ENCODE measurements around the gene DCPS.

The DCPS gene

DNA sequence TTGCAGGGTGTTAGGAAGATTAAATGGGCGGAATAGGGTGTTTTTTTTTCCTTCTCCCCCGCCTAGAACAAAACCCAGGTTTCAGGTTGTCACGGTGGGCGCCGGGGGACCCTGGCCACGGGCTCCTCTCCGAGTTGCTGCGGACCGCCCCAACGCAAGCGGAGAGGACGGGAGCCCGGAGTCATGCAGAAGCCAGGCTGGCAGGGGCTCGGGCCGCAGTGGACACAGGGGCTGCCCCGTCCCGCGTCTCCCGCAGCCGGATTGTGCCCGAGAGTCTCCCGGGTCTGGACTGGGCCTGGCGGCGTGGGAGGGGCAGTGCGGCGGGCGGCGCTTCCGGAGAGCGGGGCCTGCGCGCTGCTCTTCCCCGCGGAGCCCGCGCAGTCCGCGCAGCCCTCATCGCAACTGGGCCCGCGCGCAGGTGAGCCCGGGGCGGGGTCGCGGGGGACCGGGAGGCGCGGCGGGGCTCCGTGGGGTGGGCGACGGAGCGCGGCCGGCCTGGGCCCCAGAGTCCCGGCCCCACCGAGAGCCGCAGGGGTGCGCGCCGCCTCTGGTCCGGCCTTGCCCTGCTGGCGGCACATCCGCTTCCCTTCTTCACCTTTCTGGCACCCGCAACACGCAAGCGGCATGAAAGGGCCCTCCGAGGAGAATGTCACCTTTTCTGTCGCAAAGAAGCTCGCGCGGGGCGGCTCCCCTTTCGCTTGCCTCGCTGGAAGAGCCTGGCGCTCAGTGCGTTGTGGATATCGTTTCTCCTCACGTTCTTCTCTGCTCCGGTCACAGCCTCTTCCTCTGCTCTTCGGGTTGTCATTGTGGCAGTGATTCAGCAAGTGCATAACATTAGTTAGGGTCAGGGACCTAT lies 20.9 kb upstream of the DCPS start, which contains the start of gene TIRAP:
Gene TIRAP, plus strand, starts transcription at position 358 of the 856 bp plus-strand sequence. CDS start 7,802 bp downstream, outside the sequence.
- no peak for TF ChIP-seq FOXP2 (optimal IDR thresholded peaks at IDR 0.05; ENCODE audit: borderline replicate concordance, extremely low read depth, extremely low read length, insufficient read depth)
- peak; percentile 73; the same call in 1 of the 2 replicates for TF ChIP-seq TAF1 (IDR thresholded peaks at IDR 0.05; ENCODE audit: borderline replicate concordance, insufficient read depth, low read length)
- 0 out of 2 replicates have a peak, but pooled peaks have one; percentile 14 for TF ChIP-seq SIN3A (IDR thresholded peaks at IDR 0.05; ENCODE audit: borderline replicate concordance, insufficient read depth, low read length)
- TF ChIP-seq, protein P1, sequence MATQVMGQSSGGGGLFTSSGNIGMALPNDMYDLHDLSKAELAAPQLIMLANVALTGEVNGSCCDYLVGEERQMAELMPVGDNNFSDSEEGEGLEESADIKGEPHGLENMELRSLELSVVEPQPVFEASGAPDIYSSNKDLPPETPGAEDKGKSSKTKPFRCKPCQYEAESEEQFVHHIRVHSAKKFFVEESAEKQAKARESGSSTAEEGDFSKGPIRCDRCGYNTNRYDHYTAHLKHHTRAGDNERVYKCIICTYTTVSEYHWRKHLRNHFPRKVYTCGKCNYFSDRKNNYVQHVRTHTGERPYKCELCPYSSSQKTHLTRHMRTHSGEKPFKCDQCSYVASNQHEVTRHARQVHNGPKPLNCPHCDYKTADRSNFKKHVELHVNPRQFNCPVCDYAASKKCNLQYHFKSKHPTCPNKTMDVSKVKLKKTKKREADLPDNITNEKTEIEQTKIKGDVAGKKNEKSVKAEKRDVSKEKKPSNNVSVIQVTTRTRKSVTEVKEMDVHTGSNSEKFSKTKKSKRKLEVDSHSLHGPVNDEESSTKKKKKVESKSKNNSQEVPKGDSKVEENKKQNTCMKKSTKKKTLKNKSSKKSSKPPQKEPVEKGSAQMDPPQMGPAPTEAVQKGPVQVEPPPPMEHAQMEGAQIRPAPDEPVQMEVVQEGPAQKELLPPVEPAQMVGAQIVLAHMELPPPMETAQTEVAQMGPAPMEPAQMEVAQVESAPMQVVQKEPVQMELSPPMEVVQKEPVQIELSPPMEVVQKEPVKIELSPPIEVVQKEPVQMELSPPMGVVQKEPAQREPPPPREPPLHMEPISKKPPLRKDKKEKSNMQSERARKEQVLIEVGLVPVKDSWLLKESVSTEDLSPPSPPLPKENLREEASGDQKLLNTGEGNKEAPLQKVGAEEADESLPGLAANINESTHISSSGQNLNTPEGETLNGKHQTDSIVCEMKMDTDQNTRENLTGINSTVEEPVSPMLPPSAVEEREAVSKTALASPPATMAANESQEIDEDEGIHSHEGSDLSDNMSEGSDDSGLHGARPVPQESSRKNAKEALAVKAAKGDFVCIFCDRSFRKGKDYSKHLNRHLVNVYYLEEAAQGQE (IDR thresholded peaks at IDR 0.05; ENCODE audit: insufficient read depth in 1 of 2, low read depth in 2 of 2, low read length in 2 of 2) = no peak; a peak in 1 of 4 replicates
- peak; percentile 70 for TF ChIP-seq POLR2AphosphoS5 (IDR thresholded peaks at IDR 0.05; ENCODE audit: low read depth, low read length)

DNA sequence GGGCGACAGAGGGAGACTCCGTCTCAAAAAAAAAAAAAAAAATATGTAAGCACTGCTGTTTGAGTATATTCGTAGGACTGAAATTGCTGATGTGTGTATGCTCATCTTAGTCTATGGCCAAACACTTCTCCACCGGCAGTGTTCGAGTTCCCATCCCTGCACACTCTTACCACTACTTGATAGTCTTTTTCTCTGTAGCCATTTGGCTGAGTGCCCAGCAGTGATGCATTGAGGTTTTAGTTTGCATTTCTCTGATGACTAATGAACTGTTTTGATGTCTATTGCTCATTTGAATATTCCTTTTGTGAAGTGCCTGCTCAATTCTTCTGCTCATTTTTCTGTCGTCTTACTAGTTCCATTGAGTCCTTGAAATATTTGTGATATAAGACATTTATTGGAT lies 19.0 kb upstream of the DCPS start:
- TF ChIP-seq POLR2AphosphoS5 (IDR thresholded peaks at IDR 0.05; ENCODE audit: low read depth, low read length) (no peak), TAF1 (IDR thresholded peaks at IDR 0.05; ENCODE audit: borderline replicate concordance, insufficient read depth, low read length) (no peak), FOXP2 (optimal IDR thresholded peaks at IDR 0.05; ENCODE audit: borderline replicate concordance, extremely low read depth, extremely low read length, insufficient read depth) (no peak)
- TF ChIP-seq, protein P1 (IDR thresholded peaks at IDR 0.05; ENCODE audit: insufficient read depth in 1 of 2, low read depth in 2 of 2, low read length in 2 of 2) = no peak

DNA sequence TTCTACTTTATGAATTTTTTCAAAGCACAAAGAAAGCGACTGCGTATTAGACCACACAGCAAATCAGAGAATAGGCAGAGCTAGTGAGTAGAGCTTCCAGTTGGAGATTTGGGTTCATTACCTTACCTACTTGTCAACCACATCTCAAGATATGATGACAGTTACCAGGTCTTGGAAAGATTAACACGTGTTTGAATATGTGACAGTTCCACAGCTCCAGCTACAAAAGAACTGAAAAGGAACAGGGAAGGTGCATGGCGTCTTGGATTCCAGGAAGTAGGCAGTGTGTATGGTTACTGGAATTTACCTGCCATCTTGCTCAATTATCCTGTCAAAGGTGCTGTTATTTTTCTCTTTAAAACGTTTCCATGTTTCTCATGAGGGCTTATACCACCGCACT lies 15.6 kb upstream of the DCPS start:
- no peak for TF ChIP-seq SIN3A (IDR thresholded peaks at IDR 0.05; ENCODE audit: borderline replicate concordance, insufficient read depth, low read length)
- no peak for TF ChIP-seq FOXP2 (optimal IDR thresholded peaks at IDR 0.05; ENCODE audit: borderline replicate concordance, extremely low read depth, extremely low read length, insufficient read depth)
- TF ChIP-seq, protein P1 (IDR thresholded peaks at IDR 0.05; ENCODE audit: insufficient read depth in 1 of 2, low read depth in 2 of 2, low read length in 2 of 2) = no peak
- TF ChIP-seq POLR2AphosphoS5 (IDR thresholded peaks at IDR 0.05; ENCODE audit: low read depth, low read length) = no peak
- TF ChIP-seq TAF1 (IDR thresholded peaks at IDR 0.05; ENCODE audit: borderline replicate concordance, insufficient read depth, low read length) = no peak

DNA sequence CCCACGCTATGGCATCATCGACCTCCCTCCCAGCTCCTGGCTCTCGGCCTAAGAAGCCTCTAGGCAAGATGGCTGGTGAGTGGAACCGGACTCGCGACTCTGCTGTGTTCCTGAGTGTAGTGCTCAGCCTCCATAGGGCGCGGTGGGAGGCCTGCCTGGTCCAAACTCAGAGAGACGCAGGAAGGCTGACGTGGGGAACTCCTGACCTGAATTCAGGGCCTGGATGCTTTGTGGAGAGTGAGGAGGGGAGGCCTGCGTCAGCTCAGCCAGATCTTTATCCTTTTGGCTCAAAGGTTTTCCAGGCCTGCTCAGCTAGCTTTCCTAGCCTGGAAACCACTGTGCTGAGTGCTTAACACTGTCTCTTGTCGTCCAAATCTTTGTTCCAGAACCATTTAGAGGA lies 13.0 kb upstream of the DCPS start:
- no peak for TF ChIP-seq TAF1 (IDR thresholded peaks at IDR 0.05; ENCODE audit: borderline replicate concordance, insufficient read depth, low read length)
- no peak for TF ChIP-seq FOXP2 (optimal IDR thresholded peaks at IDR 0.05; ENCODE audit: borderline replicate concordance, extremely low read depth, extremely low read length, insufficient read depth)
- TF ChIP-seq, protein P1 (IDR thresholded peaks at IDR 0.05; ENCODE audit: insufficient read depth in 1 of 2, low read depth in 2 of 2, low read length in 2 of 2) = no peak
- TF ChIP-seq POLR2AphosphoS5 (IDR thresholded peaks at IDR 0.05; ENCODE audit: low read depth, low read length) = no peak
- no peak for TF ChIP-seq SIN3A (IDR thresholded peaks at IDR 0.05; ENCODE audit: borderline replicate concordance, insufficient read depth, low read length)

Measured in PFSK-1 (cell line).